A673 (cell line): ENCODE results near the gene TLE6.

Source experiments
- CTCF ChIP-seq: fragments of 300-800, 200-600 bp; sonication (generic); conservative IDR thresholded peaks from 2 replicates; pipeline ENCODE4 v1.5.1; 2017; ENCODE audit warnings: low read depth, mild to moderate bottlenecking, antibody characterized with exemption, low read length, moderate library complexity, mixed read lengths
- EZH2 ChIP-seq: fragments of 200-600 bp; sonication (generic); IDR thresholded peaks from 2 replicates; pipeline ENCODE4 v1.6.1; 2017; ENCODE audit warnings: borderline replicate concordance, low read depth, mild to moderate bottlenecking, mixed read lengths, antibody characterized with exemption, low read length; ENCODE audit not compliant: poor library complexity, severe bottlenecking

- TF ChIP-seq CTCF, result no peak
- no peak for TF ChIP-seq EZH2
Observed at GRCh38 chr19:3034656-3035541, 57.5 kb downstream of the TLE6 start.
